DOHH2 (cell line): ENCODE results near the gene STX16.

Source experiments
- H3F3A ChIP-seq: fragments of 200-600 bp; sonication (generic), shearing (Covaris generic); 2 replicates; pipeline ENCODE4 v1.6.0; 2016; ENCODE audit warnings: antibody characterized with exemption, mild to moderate bottlenecking; ENCODE audit not compliant: control insufficient read depth, insufficient read depth
- H3K27ac ChIP-seq: fragments of 200-600 bp; sonication (generic); 2 replicates; pipeline ENCODE4 v1.5.1; 2014; ENCODE audit warnings: low read depth, mild to moderate bottlenecking, low read length, moderate library complexity
- H3K27me3 ChIP-seq: fragments of 200-600 bp; sonication (generic); 2 replicates; pipeline ENCODE4 v1.6.1; 2014; ENCODE audit warnings: mild to moderate bottlenecking, low read length, mixed read lengths; ENCODE audit not compliant: control insufficient read depth
- H3K36me3 ChIP-seq: fragments of 200-600 bp; sonication (generic); 2 replicates; pipeline ENCODE4 v1.6.1; 2014; ENCODE audit warnings: mild to moderate bottlenecking, low read length, moderate library complexity, mixed read lengths; ENCODE audit not compliant: control insufficient read depth
- H3K4me1 ChIP-seq: fragments of 200-600 bp; sonication (generic); 2 replicates; pipeline ENCODE4 v1.6.1; 2014; ENCODE audit warnings: mild to moderate bottlenecking, low read length, mixed read lengths; ENCODE audit not compliant: control insufficient read depth
- H3K4me2 ChIP-seq: fragments of 200-600 bp; sonication (generic); 2 replicates; pipeline ENCODE4 v1.6.0; 2014; ENCODE audit warnings: mild to moderate bottlenecking, low read length, moderate library complexity
- H3K4me3 ChIP-seq: fragments of 200-600 bp; sonication (generic); 2 replicates; pipeline ENCODE4 v1.5.1; 2014; ENCODE audit warnings: mild to moderate bottlenecking, low read length, mixed read lengths
- H3K79me2 ChIP-seq: fragments of 200-600 bp; sonication (generic); 2 replicates; pipeline ENCODE4 v1.6.1; 2014; ENCODE audit warnings: mild to moderate bottlenecking, low read length, mixed read lengths; ENCODE audit not compliant: control insufficient read depth
- H3K9me2 ChIP-seq: fragments of 200-600 bp; sonication (generic); replicated peaks from 2 replicates; pipeline ENCODE4 v1.6.1; 2014; ENCODE audit warnings: mild to moderate bottlenecking, low read length, mixed read lengths; ENCODE audit not compliant: control insufficient read depth
- H3K9me3 ChIP-seq: fragments of 200-600 bp; sonication (generic); 2 replicates; pipeline ENCODE4 v1.6.1; 2014; ENCODE audit warnings: antibody characterized with exemption, low read length, mixed read lengths; ENCODE audit not compliant: control insufficient read depth, insufficient read depth
- H4K20me1 ChIP-seq: fragments of 200-600 bp; sonication (generic); 2 replicates; pipeline ENCODE4 v1.6.0; 2014; ENCODE audit warnings: low read depth, mild to moderate bottlenecking, antibody characterized with exemption, low read length, moderate library complexity; ENCODE audit not compliant: control insufficient read depth, insufficient read depth
- EZH2phosphoT487 ChIP-seq: fragments of 200-600 bp; sonication (generic); IDR thresholded peaks from 2 replicates; pipeline ENCODE4 v1.6.1; 2017; ENCODE audit warnings: borderline replicate concordance, mild to moderate bottlenecking, antibody characterized with exemption, low read length, moderate library complexity, mixed read lengths
- TF ChIP-seq, protein P1 (sequence below): fragments of 200-600 bp; sonication (generic); IDR thresholded peaks from one replicate; pipeline ENCODE4 v1.5.1; 2014; ENCODE audit warnings: antibody characterized with exemption, mild to moderate bottlenecking, low read depth, low read length; ENCODE audit not compliant: poor library complexity, severe bottlenecking

STX16 gene

DNA sequence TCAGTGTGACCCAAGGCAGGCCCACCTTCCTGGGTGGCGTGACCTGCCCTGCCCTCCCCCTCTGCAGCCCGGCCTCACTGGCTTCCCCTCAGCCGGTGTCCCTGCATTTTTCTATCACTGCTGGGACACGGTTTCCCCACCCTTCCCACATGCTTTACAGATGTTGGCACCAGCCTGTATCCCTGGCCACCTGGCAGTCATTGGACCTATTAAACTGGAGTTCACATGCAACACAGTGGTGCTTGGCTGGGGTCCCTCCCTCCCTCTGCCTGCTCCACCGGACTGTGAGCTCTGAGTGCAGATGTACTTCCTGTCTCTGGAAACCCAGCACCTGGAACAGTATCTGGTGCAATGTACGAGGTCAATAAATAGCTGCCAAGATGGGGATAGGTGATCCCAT lies 25.5 kb upstream of the STX16 start:
- no peak overlapping the region for H3K4me3 ChIP-seq
- H3K9me2 ChIP-seq = no peaks in the 10 kb centered on the region
- H3K36me3 ChIP-seq = no peaks in the 10 kb centered on the region
- no peaks in the 10 kb centered on the region for H3K9me3 ChIP-seq
- no peaks in the 10 kb centered on the region for H4K20me1 ChIP-seq
- no peak overlapping the region for H3K4me2 ChIP-seq
- no peaks in the 10 kb centered on the region for H3K4me1 ChIP-seq
- no peak overlapping the region for H3K27ac ChIP-seq
- H3F3A ChIP-seq = no peaks in the 10 kb centered on the region
- H3K79me2 ChIP-seq = no peaks in the 10 kb centered on the region
- H3K27me3 ChIP-seq = no peaks in the 10 kb centered on the region
- TF ChIP-seq EZH2phosphoT487 = no peak
- TF ChIP-seq, protein P1, sequence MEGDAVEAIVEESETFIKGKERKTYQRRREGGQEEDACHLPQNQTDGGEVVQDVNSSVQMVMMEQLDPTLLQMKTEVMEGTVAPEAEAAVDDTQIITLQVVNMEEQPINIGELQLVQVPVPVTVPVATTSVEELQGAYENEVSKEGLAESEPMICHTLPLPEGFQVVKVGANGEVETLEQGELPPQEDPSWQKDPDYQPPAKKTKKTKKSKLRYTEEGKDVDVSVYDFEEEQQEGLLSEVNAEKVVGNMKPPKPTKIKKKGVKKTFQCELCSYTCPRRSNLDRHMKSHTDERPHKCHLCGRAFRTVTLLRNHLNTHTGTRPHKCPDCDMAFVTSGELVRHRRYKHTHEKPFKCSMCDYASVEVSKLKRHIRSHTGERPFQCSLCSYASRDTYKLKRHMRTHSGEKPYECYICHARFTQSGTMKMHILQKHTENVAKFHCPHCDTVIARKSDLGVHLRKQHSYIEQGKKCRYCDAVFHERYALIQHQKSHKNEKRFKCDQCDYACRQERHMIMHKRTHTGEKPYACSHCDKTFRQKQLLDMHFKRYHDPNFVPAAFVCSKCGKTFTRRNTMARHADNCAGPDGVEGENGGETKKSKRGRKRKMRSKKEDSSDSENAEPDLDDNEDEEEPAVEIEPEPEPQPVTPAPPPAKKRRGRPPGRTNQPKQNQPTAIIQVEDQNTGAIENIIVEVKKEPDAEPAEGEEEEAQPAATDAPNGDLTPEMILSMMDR = no peak

DNA sequence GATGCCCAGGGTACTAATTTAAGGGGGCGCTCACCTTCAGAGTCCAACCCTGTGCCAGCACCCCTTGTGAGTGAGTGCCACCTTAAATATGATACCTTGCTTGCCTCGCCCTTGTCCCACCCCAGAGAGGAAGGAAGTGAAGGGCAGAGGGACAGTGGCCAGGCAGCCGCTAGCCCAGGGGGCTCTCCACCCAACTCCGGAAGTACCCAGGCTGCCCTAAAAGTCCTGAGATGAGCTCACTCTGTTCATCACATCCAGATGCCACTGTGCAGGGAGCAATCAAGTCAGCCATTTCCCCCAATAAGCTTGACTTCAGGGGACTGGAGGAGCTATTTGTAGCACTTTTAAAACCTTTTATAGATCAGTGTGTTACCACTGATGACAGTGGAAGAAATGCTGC lies 25.0 kb upstream of the STX16 start:
- no peak overlapping the region for H3K4me2 ChIP-seq
- no peak overlapping the region for H3K4me3 ChIP-seq
- H3K27ac ChIP-seq = no peak overlapping the region
- H3K9me3 ChIP-seq = no peaks in the 10 kb centered on the region
- TF ChIP-seq, protein P1 = no peak
- no peak for TF ChIP-seq EZH2phosphoT487
- H3K27me3 ChIP-seq = no peaks in the 10 kb centered on the region
- no peaks in the 10 kb centered on the region for H3F3A ChIP-seq
- no peaks in the 10 kb centered on the region for H3K79me2 ChIP-seq
- H3K36me3 ChIP-seq = no peaks in the 10 kb centered on the region
- H3K4me1 ChIP-seq = no peaks in the 10 kb centered on the region
- H4K20me1 ChIP-seq = no peaks in the 10 kb centered on the region
- no peaks in the 10 kb centered on the region for H3K9me2 ChIP-seq

DNA sequence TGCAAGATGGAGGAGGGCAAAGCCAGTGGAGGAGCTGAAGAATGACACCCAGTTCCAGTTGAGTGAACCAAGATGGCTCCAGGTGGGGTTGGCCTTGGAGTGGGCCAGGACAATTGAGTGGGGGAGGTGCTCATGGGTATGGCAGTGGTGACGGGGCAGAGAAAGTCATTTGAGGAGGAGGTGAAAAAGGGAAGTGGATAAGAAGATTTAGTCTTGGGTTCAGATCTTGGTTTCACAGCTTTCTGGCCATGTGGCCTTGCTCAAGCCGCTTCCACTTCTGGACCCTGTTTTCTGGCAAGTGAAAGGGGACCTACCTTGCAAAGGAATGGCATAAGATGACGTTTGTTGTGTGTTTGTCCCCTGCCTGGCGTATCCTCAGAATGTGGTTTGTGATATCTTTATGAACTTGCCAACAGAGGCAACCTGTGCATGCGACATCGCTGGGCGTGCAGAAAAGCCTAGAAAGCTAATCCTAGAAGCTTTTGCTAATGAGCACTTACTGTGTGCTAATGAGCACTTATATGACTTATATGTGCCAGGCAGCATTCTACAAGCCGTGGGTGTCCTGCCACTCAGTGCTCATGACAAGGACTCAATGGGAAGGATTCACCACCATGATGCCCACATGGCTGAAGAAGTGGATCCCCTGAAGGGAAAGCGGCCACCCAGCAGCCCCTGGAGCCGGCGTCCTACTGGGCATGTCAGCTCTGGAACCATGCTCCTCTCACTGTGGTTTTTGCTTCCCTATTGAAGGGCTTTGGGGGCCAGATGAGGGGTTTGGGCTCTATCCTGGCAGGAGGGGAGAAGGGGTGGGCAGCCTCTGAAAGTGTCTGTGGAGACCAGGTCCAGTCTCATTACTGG lies 23.6 kb upstream of the STX16 start:
- no peaks in the 10 kb centered on the region for H3K27me3 ChIP-seq
- no peaks in the 10 kb centered on the region for H3K4me1 ChIP-seq
- no peaks in the 10 kb centered on the region for H4K20me1 ChIP-seq
- no peak overlapping the region for H3K4me3 ChIP-seq
- H3K9me2 ChIP-seq = no peaks in the 10 kb centered on the region
- TF ChIP-seq, protein P1 = no peak
- no peak for TF ChIP-seq EZH2phosphoT487
- H3F3A ChIP-seq = no peaks in the 10 kb centered on the region
- no peak overlapping the region for H3K4me2 ChIP-seq
- H3K79me2 ChIP-seq = no peaks in the 10 kb centered on the region
- no peaks in the 10 kb centered on the region for H3K36me3 ChIP-seq
- no peak overlapping the region for H3K27ac ChIP-seq
- no peaks in the 10 kb centered on the region for H3K9me3 ChIP-seq
